Measurements from ENCODE around the gene MPG.
"Not testable (repeated sequence)": the region's sequence is repeated elsewhere in the genome, so short reads cannot be mapped to it uniquely, and the experiment has no call there.

The MPG gene

GRCh38 chr16:118857-119256, 40.8 kb downstream of the MPG start:
- no peak for DNase-seq

GRCh38 chr16:119295-119694, 41.3 kb downstream of the MPG start:
- DNase-seq, result no peak

- DNase-seq, result no peak
These were observed 41.9 kb downstream of the MPG start for GRCh38 chr16:119835-120491.

GRCh38 chr16:120756-121155, 42.7 kb downstream of the MPG start:
- no peak for DNase-seq

GRCh38 chr16:122361-122760, 44.3 kb downstream of the MPG start:
- no peak for DNase-seq

DNA sequence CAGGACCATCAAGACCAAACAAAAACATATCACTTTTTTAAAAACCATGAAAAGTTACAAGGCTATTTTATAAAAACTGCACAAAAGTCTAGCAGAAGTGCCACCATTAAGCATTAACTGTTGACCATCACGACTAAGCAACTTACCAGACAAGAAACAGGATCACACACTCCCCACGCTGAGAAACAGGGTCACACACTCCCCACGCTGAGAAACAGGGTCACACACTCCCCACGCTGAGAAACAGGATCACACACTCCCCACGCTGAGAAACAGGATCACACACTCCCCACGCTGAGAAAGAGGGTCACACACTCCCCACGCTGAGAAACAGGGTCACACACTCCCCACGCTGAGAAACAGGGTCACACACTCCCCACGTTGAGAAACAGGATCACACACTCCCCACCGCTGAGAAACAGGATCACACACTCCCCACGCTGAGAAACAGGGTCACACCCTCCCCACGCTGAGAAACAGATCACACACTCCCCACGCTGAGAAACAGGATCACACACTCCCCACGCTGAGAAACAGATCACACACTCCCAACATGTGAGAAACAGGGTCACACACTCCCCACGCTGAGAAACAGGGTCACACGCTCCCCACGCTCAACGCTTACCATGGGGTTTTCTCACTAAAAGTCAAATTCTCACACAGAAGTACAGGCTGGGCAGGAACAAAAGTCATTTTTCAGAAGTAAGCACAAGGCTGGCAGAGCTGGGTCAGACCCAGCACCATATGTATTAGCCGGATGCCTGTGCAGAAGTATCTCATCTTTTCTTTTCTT, 45.7 kb downstream of the MPG start:
- not testable (repeated sequence) for DNase-seq

DNA sequence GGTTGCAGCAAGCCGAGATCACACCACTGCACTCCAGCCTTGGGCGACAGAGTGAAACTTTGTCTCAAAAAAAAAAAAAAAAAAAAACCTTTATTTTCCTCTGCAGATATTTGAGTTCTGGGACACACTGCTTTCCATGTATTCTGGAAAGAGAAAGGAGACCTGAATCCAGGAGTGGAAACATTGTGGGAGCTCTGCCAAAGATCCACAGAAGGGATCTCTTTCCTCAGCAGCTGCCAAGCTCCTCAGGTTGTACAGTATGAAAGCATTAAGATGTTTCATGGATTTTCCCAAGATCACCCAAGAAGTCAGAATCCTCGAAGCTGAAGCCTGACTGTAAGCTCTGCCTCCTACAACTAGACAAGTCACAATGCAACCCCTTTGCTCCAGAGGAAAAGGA, 47.0 kb downstream of the MPG start:
- no peak for DNase-seq

- DNase-seq, result no peak
These were observed 51.0 kb downstream of the MPG start for GRCh38 chr16:129075-129474.

GRCh38 chr16:130533-131173, 52.6 kb downstream of the MPG start:
- no peak for DNase-seq

- DNase-seq, result peak; percentile 10
These were observed 54.1 kb downstream of the MPG start for GRCh38 chr16:132120-132519.

- DNase-seq, result no peak
These were observed 55.7 kb downstream of the MPG start for GRCh38 chr16:133716-134115.

All from MV-4-11 (cell line).